Suppressor macrophage treated with lipopolysaccharide for 1 hour (primary cell): ENCODE measurements around the gene ALKBH1.
"Not testable (repeated sequence)": the region's sequence is repeated elsewhere in the genome, so short reads cannot be mapped to it uniquely, and the experiment has no call there.

Source experiments
- DNase-seq, 3 donors: peaks; one replicate each; pipeline ENCODE4 v3.0.0-alpha.2; 2020 to 2022

The ALKBH1 gene

GRCh38 chr14:77707724-77708408, at the start of gene ALKBH1, which contains the start of gene SLIRP:
ALKBH1 (minus strand) TSS chr14:77708023; CDS start chr14:77708004, 19 bp downstream.
SLIRP (plus strand) TSS chr14:77708103; CDS start chr14:77708112, 9 bp downstream.
- peak; percentile 92 to 95 (median 95) for DNase-seq

GRCh38 chr14:77752799-77753516, 45.1 kb upstream of the ALKBH1 start:
- no peak for DNase-seq

GRCh38 chr14:77752266-77752665, 44.4 kb upstream of the ALKBH1 start:
- DNase-seq, result no peak

GRCh38 chr14:77747425-77747824, 39.6 kb upstream of the ALKBH1 start:
- DNase-seq, result not testable (repeated sequence)

GRCh38 chr14:77746064-77746702, 38.4 kb upstream of the ALKBH1 start:
- no peak for DNase-seq

GRCh38 chr14:77741438-77741837, 33.6 kb upstream of the ALKBH1 start:
- no peak for DNase-seq

- no peak for DNase-seq
Observed at GRCh38 chr14:77738559-77739250, 30.9 kb upstream of the ALKBH1 start.

GRCh38 chr14:77730976-77731497, 23.2 kb upstream of the ALKBH1 start:
- no peak for DNase-seq

GRCh38 chr14:77722301-77722700, 14.5 kb upstream of the ALKBH1 start:
- no peak for DNase-seq

GRCh38 chr14:77721437-77721836, 13.6 kb upstream of the ALKBH1 start:
- DNase-seq, result no peak

GRCh38 chr14:77717608-77718305, 9.9 kb upstream of the ALKBH1 start:
- no peak for DNase-seq

- DNase-seq, result peak in 2 of 3 donors; percentile 4 to 22
Observed at GRCh38 chr14:77714926-77715325, 7.1 kb upstream of the ALKBH1 start.

- DNase-seq, result no peak
Observed at GRCh38 chr14:77710364-77710763, 2.5 kb upstream of the ALKBH1 start.

- no peak for DNase-seq
Observed at GRCh38 chr14:77709412-77709811, 1.6 kb upstream of the ALKBH1 start.

GRCh38 chr14:77708749-77709148, 926 bp upstream of the ALKBH1 start:
- DNase-seq, result no peak

GRCh38 chr14:77707355-77707723, 484 bp downstream of the ALKBH1 start:
- DNase-seq, result peak; percentile 43 to 49 (median 46)

GRCh38 chr14:77691259-77691658, 16.6 kb downstream of the ALKBH1 start:
- DNase-seq, result no peak

GRCh38 chr14:77682158-77682553, 25.7 kb downstream of the ALKBH1 start:
- DNase-seq, result peak in 1 of 3 donors; percentile 5

- peak in 1 of 3 donors; percentile 9 for DNase-seq
Observed at GRCh38 chr14:77681196-77682157, 26.3 kb downstream of the ALKBH1 start.

- DNase-seq, result no peak
Observed at GRCh38 chr14:77674931-77675330, 32.9 kb downstream of the ALKBH1 start.

- DNase-seq, result no peak
Observed at GRCh38 chr14:77673193-77673592, 34.6 kb downstream of the ALKBH1 start.
